Activated CD4-positive, CD25-positive, alpha-beta regulatory T cell treated with anti-CD3 and anti-CD28 coated beads, Interleukin-2, amount 50 U/mL, for 72 hours (primary cell): ENCODE measurements around the gene MEPE.
"Not testable (repeated sequence)": the region's sequence is repeated elsewhere in the genome, so short reads cannot be mapped to it uniquely, and the experiment has no call there.

Experiments used
- DNase-seq: peaks from one replicate; pipeline ENCODE4 v3.0.0; 2021

The MEPE gene

GRCh38 chr4:87886083-87886482, 53.3 kb downstream of the MEPE start:
- no peak for DNase-seq

GRCh38 chr4:87890753-87891152, 58.0 kb downstream of the MEPE start:
- not testable (repeated sequence) for DNase-seq

GRCh38 chr4:87895964-87896621, 63.3 kb downstream of the MEPE start:
- no peak for DNase-seq
